Activated T-helper 2 cell treated with anti-CD3 and anti-CD28 coated beads, Interferon-gamma antibody, Interleukin-2, Interleukin-4, amounts not matched to agents 10 μg/mL and 5 μg/mL and 100 μg/mL, durations not matched to agents 14 hours and 24 hours and 36 hours (primary cell): ENCODE measurements around the gene SPATA6. TPM values are rescaled to one million over a fixed set of nuclear protein-coding genes. Genes with fewer than 3 reads are reported as not detected.
A peak's percentile ranks its signal among the peaks of the same experiment; 100 is the strongest.
"Not testable (repeated sequence)": the region's sequence is repeated elsewhere in the genome, so short reads cannot be mapped to it uniquely, and the experiment has no call there.

ENCODE experiments used
- DNase-seq: peaks from one replicate; pipeline ENCODE4 v3.0.0; 2021; ENCODE audit warnings: low spot score
- H3K27ac Mint-ChIP-seq: one replicate; pipeline ENCODE4 v1.8.0; 2021; ENCODE audit warnings: mixed read lengths
- H3K27me3 Mint-ChIP-seq: one replicate; pipeline ENCODE4 v1.8.0; 2021; ENCODE audit warnings: low read depth, mixed read lengths
- H3K36me3 Mint-ChIP-seq: one replicate; pipeline ENCODE4 v1.8.0; 2021; ENCODE audit warnings: low read depth, mixed read lengths
- H3K4me1 Mint-ChIP-seq: one replicate; pipeline ENCODE4 v1.8.0; 2021; ENCODE audit warnings: low read depth, mixed read lengths
- H3K4me3 Mint-ChIP-seq: one replicate; pipeline ENCODE4 v1.8.0; 2021; ENCODE audit warnings: low read depth, mild to moderate bottlenecking, moderate library complexity, mixed read lengths
- H3K9me3 Mint-ChIP-seq: one replicate; pipeline ENCODE4 v1.8.0; 2021; ENCODE audit warnings: mixed read lengths
- intact Hi-C: fragments of 100-400 bp; cut with micrococcal nuclease; formaldehyde crosslinking; loops from one replicate; pipeline ENCODE4 v1.15.1; 2023
- total RNA-seq: library from RNA; stranded (reverse); gene quantifications from 2 replicates; pipeline ENCODE4 v1.2.3, GENCODE V29; 2022

SPATA6 gene
- total RNA-seq, 1 donor from 2014 or later: 1.4 TPM

GRCh38 chr1:48480504-48480903 lies 8.5 kb upstream of the SPATA6 start:
- no peak overlapping the region for H3K27ac Mint-ChIP-seq
- intact Hi-C loops: no loop called here
- DNase-seq: no peak
- H3K36me3 Mint-ChIP-seq: no peaks in the 10 kb centered on the region
- H3K4me1 Mint-ChIP-seq: no peaks in the 10 kb centered on the region
- H3K4me3 Mint-ChIP-seq: no peak overlapping the region
- H3K9me3 Mint-ChIP-seq: no peaks in the 10 kb centered on the region
- H3K27me3 Mint-ChIP-seq: peaks cover 10% of the 10 kb centered on the region

GRCh38 chr1:48480023-48480422 lies 8.0 kb upstream of the SPATA6 start:
- H3K27me3 Mint-ChIP-seq, intact Hi-C loops, H3K4me1 Mint-ChIP-seq, DNase-seq, H3K4me3 Mint-ChIP-seq, H3K36me3 Mint-ChIP-seq, H3K9me3 Mint-ChIP-seq, H3K27ac Mint-ChIP-seq: not testable (repeated sequence)

- intact Hi-C loops: no loop called here
- H3K4me3 Mint-ChIP-seq: peak overlapping the region; percentile 63
- H3K36me3 Mint-ChIP-seq: no peaks in the 10 kb centered on the region
- no peaks in the 10 kb centered on the region for H3K9me3 Mint-ChIP-seq
- H3K27me3 Mint-ChIP-seq: peaks cover 23% of the 10 kb centered on the region
- no peak overlapping the region for H3K27ac Mint-ChIP-seq
- DNase-seq: no peak
- H3K4me1 Mint-ChIP-seq: peaks cover 14% of the 10 kb centered on the region
Measured at GRCh38 chr1:48472638-48473037, 634 bp upstream of the SPATA6 start.

- intact Hi-C loops: no loop called here
- Mint-ChIP-seq H3K27ac (no peak overlapping the region), H3K4me1 (peaks cover 14% of the 10 kb centered on the region), H3K9me3 (no peaks in the 10 kb centered on the region), H3K4me3 (peak overlapping the region; percentile 80), H3K36me3 (no peaks in the 10 kb centered on the region), H3K27me3 (peaks cover 25% of the 10 kb centered on the region)
- no peak for DNase-seq
Measured at GRCh38 chr1:48470950-48471690, 884 bp downstream of the SPATA6 start.

GRCh38 chr1:48470481-48470855 lies 1.5 kb downstream of the SPATA6 start:
- no peak for DNase-seq
- Mint-ChIP-seq H3K9me3 (no peaks in the 10 kb centered on the region), H3K27me3 (peaks cover 26% of the 10 kb centered on the region), H3K27ac (no peak overlapping the region), H3K4me1 (peaks cover 14% of the 10 kb centered on the region), H3K36me3 (no peaks in the 10 kb centered on the region), H3K4me3 (peak overlapping the region; percentile 80)
- intact Hi-C loops: no loop called here

- intact Hi-C loops: no loop called here
- H3K27me3 Mint-ChIP-seq: peaks cover 26% of the 10 kb centered on the region
- DNase-seq: no peak
- H3K27ac Mint-ChIP-seq: no peak overlapping the region
- peaks cover 14% of the 10 kb centered on the region for H3K4me1 Mint-ChIP-seq
- no peak overlapping the region for H3K4me3 Mint-ChIP-seq
- H3K9me3 Mint-ChIP-seq: no peaks in the 10 kb centered on the region
- H3K36me3 Mint-ChIP-seq: no peaks in the 10 kb centered on the region
Measured at GRCh38 chr1:48469616-48470480, 2.2 kb downstream of the SPATA6 start.

GRCh38 chr1:48466594-48466993 lies 5.4 kb downstream of the SPATA6 start:
- DNase-seq: no peak
- Mint-ChIP-seq H3K9me3 (no peaks in the 10 kb centered on the region), H3K4me3 (no peak overlapping the region), H3K4me1 (peaks cover 7% of the 10 kb centered on the region), H3K27me3 (peaks cover 27% of the 10 kb centered on the region), H3K36me3 (no peaks in the 10 kb centered on the region), H3K27ac (no peak overlapping the region)
- intact Hi-C loops: no loop called here

GRCh38 chr1:48462716-48463302 lies 9.2 kb downstream of the SPATA6 start:
- intact Hi-C loops: no loop called here
- Mint-ChIP-seq H3K4me3 (no peak overlapping the region), H3K36me3 (no peaks in the 10 kb centered on the region), H3K4me1 (no peaks in the 10 kb centered on the region), H3K27me3 (peaks cover 5% of the 10 kb centered on the region), H3K9me3 (no peaks in the 10 kb centered on the region), H3K27ac (no peak overlapping the region)
- DNase-seq: no peak

GRCh38 chr1:48450505-48450904 lies 21.5 kb downstream of the SPATA6 start:
- intact Hi-C loops: no loop called here
- no peak overlapping the region for H3K4me3 Mint-ChIP-seq
- H3K36me3 Mint-ChIP-seq: no peaks in the 10 kb centered on the region
- H3K27ac Mint-ChIP-seq: no peak overlapping the region
- no peaks in the 10 kb centered on the region for H3K4me1 Mint-ChIP-seq
- no peaks in the 10 kb centered on the region for H3K27me3 Mint-ChIP-seq
- DNase-seq: no peak
- H3K9me3 Mint-ChIP-seq: no peaks in the 10 kb centered on the region

GRCh38 chr1:48448932-48449331 lies 23.1 kb downstream of the SPATA6 start:
- Mint-ChIP-seq H3K27me3 (no peaks in the 10 kb centered on the region), H3K36me3 (no peaks in the 10 kb centered on the region), H3K27ac (no peak overlapping the region), H3K9me3 (peaks cover 4% of the 10 kb centered on the region), H3K4me1 (no peaks in the 10 kb centered on the region), H3K4me3 (no peak overlapping the region)
- no peak for DNase-seq
- intact Hi-C loops: no loop called here

GRCh38 chr1:48444186-48444585 lies 27.8 kb downstream of the SPATA6 start:
- H3K4me3 Mint-ChIP-seq, intact Hi-C loops, H3K36me3 Mint-ChIP-seq, H3K4me1 Mint-ChIP-seq, H3K27ac Mint-ChIP-seq, DNase-seq, H3K9me3 Mint-ChIP-seq, H3K27me3 Mint-ChIP-seq: not testable (repeated sequence)

- intact Hi-C loops: no loop called here
- Mint-ChIP-seq H3K27ac (no peak overlapping the region), H3K36me3 (no peaks in the 10 kb centered on the region), H3K27me3 (no peaks in the 10 kb centered on the region), H3K9me3 (peaks cover 11% of the 10 kb centered on the region), H3K4me1 (no peaks in the 10 kb centered on the region), H3K4me3 (no peak overlapping the region)
- no peak for DNase-seq
Measured at GRCh38 chr1:48442864-48443619, 29.0 kb downstream of the SPATA6 start.
